HEK293 (cell line): ENCODE results near the gene SCTR.

Experiments
- CTCF ChIA-PET: fragments of 350-600 bp; formaldehyde crosslinking; extraction: SDS; loops from one replicate; lab custom pipeline; 2021; ENCODE audit warnings: antibody characterized with exemption; lab: Yijun Ruan, JAX
- POLR2A ChIA-PET: fragments of 300-600 bp; formaldehyde crosslinking; extraction: SDS; loops from one replicate; lab custom pipeline; 2020; ENCODE audit warnings: antibody characterized with exemption, inconsistent platforms; lab: Yijun Ruan, JAX
- H3K27ac ChIP-seq: fragments of 200-500 bp; sonication (Bioruptor generic); 2 replicates; pipeline ENCODE4 v1.5.1; 2014; ENCODE audit warnings: low read depth, low read length, control low read depth, inconsistent platforms; ENCODE audit errors: extremely low read depth
- H3K36me3 ChIP-seq, 2 experiments: fragments of 200-500 bp in 1 of 2; sonication (Bioruptor generic) in 1 of 2; 1 replicate in 1 of 2; 2 replicates in 1 of 2; pipeline ENCODE4 v1.5.1; 2014 to 2017; ENCODE audit warnings: inconsistent platforms in 2 of 2, low read length in 2 of 2; ENCODE audit not compliant: control insufficient read depth in 2 of 2, insufficient read depth in 1 of 2
- H3K4me1 ChIP-seq: fragments of 200-500 bp; sonication (Bioruptor generic); 2 replicates; pipeline ENCODE4 v1.5.1; 2014; ENCODE audit warnings: mild to moderate bottlenecking, low read length, inconsistent platforms; ENCODE audit not compliant: control insufficient read depth, insufficient read depth
- H3K4me3 ChIP-seq: 2 replicates; pipeline ENCODE4 v1.5.1; 2011; ENCODE audit warnings: low read depth, mild to moderate bottlenecking, control low read depth, low read length, moderate library complexity
- H3K9me3 ChIP-seq: fragments of 200-500 bp; sonication (Bioruptor generic); 2 replicates; pipeline ENCODE4 v1.5.1; 2014; ENCODE audit warnings: low read depth, low read length, inconsistent platforms; ENCODE audit not compliant: control insufficient read depth, insufficient read depth
- GLIS1 ChIP-seq: fragments of 450-650 bp; formaldehyde crosslinking; IDR thresholded peaks from 2 replicates; pipeline ENCODE4 v1.5.1; 2016; ENCODE audit warnings: missing biosample characterization, missing genetic modification characterization
- OSR2 ChIP-seq: fragments of 450-650 bp; formaldehyde crosslinking; IDR thresholded peaks from 2 replicates; pipeline ENCODE4 v1.5.1; 2016; ENCODE audit warnings: missing biosample characterization, missing genetic modification characterization
- SALL2 ChIP-seq: fragments of 450-650 bp; formaldehyde crosslinking; IDR thresholded peaks from 2 replicates; pipeline ENCODE4 v1.5.0; 2017; ENCODE audit warnings: missing biosample characterization, mild to moderate bottlenecking, missing genetic modification characterization, borderline replicate concordance
- SP7 ChIP-seq: fragments of 450-650 bp; formaldehyde crosslinking; IDR thresholded peaks from 2 replicates; pipeline ENCODE4 v1.5.1; 2016; ENCODE audit warnings: missing biosample characterization, missing genetic modification characterization
- TRIM28 ChIP-seq: IDR thresholded peaks from 2 replicates; pipeline ENCODE4 v1.6.1; 2011; ENCODE audit warnings: low read length, control low read depth, borderline replicate concordance
- ZBTB17 ChIP-seq: fragments of 450-650 bp; formaldehyde crosslinking; IDR thresholded peaks from 2 replicates; pipeline ENCODE4 v1.5.1; 2016; ENCODE audit warnings: missing biosample characterization, missing genetic modification characterization
- ZIC2 ChIP-seq: fragments of 450-650 bp; formaldehyde crosslinking; IDR thresholded peaks from 2 replicates; pipeline ENCODE4 v1.5.1; 2016; ENCODE audit warnings: missing biosample characterization, missing genetic modification characterization
- ZNF169 ChIP-seq: fragments of 450-650 bp; formaldehyde crosslinking; IDR thresholded peaks from 2 replicates; pipeline ENCODE4 v1.5.1; 2016; ENCODE audit warnings: missing biosample characterization, missing genetic modification characterization
- ZNF2 ChIP-seq: fragments of 450-650 bp; formaldehyde crosslinking; IDR thresholded peaks from 2 replicates; pipeline ENCODE4 v1.5.1; 2016; ENCODE audit warnings: missing biosample characterization, missing genetic modification characterization
- ZNF302 ChIP-seq: fragments of 450-650 bp; formaldehyde crosslinking; IDR thresholded peaks from 2 replicates; pipeline ENCODE4 v1.5.1; 2016; ENCODE audit warnings: missing biosample characterization, missing genetic modification characterization, low read depth
- ZNF335 ChIP-seq: fragments of 450-650 bp; formaldehyde crosslinking; conservative IDR thresholded peaks from 2 replicates; pipeline ENCODE4 v1.5.1; 2016; ENCODE audit warnings: missing biosample characterization, missing genetic modification characterization
- ZNF391 ChIP-seq: fragments of 450-650 bp; formaldehyde crosslinking; IDR thresholded peaks from 2 replicates; pipeline ENCODE4 v1.5.1; 2016; ENCODE audit warnings: low read depth, missing biosample characterization, missing genetic modification characterization, borderline replicate concordance
- ZNF394 ChIP-seq: fragments of 450-650 bp; formaldehyde crosslinking; IDR thresholded peaks from 2 replicates; pipeline ENCODE4 v1.5.1; 2016; ENCODE audit warnings: missing biosample characterization, missing genetic modification characterization, mild to moderate bottlenecking, moderate library complexity, borderline replicate concordance
- ZNF416 ChIP-seq: fragments of 450-650 bp; formaldehyde crosslinking; IDR thresholded peaks from 2 replicates; pipeline ENCODE4 v1.5.1; 2016; ENCODE audit warnings: missing biosample characterization, missing genetic modification characterization
- ZNF514 ChIP-seq: fragments of 450-650 bp; formaldehyde crosslinking; IDR thresholded peaks from 2 replicates; pipeline ENCODE4 v1.5.1; 2016; ENCODE audit warnings: missing biosample characterization, missing genetic modification characterization
- ZNF600 ChIP-seq: fragments of 450-650 bp; formaldehyde crosslinking; IDR thresholded peaks from 2 replicates; pipeline ENCODE4 v1.5.1; 2016; ENCODE audit warnings: missing biosample characterization, missing genetic modification characterization
- ZNF621 ChIP-seq: fragments of 450-650 bp; formaldehyde crosslinking; IDR thresholded peaks from 2 replicates; pipeline ENCODE4 v1.5.1; 2017; ENCODE audit warnings: missing biosample characterization, missing genetic modification characterization
- ZNF629 ChIP-seq: fragments of 450-650 bp; formaldehyde crosslinking; IDR thresholded peaks from 2 replicates; pipeline ENCODE4 v1.5.1; 2017; ENCODE audit warnings: missing biosample characterization, missing genetic modification characterization
- ZNF76 ChIP-seq: fragments of 450-650 bp; formaldehyde crosslinking; IDR thresholded peaks from 2 replicates; pipeline ENCODE4; 2016; ENCODE audit warnings: low read depth, missing biosample characterization, missing genetic modification characterization, borderline replicate concordance
- ZNF843 ChIP-seq: fragments of 450-650 bp; formaldehyde crosslinking; IDR thresholded peaks from 2 replicates; pipeline ENCODE4 v1.5.1; 2016; ENCODE audit warnings: missing biosample characterization, missing genetic modification characterization
- TF ChIP-seq, protein P1 (sequence below): fragments of 450-650 bp; formaldehyde crosslinking; IDR thresholded peaks from 2 replicates; pipeline ENCODE4 v1.5.1; 2016; ENCODE audit warnings: missing biosample characterization, missing genetic modification characterization, borderline replicate concordance
- TF ChIP-seq, protein P2 (sequence below): fragments of 450-650 bp; formaldehyde crosslinking; IDR thresholded peaks from 2 replicates; pipeline ENCODE4 v1.5.1; 2016; ENCODE audit warnings: missing biosample characterization, missing genetic modification characterization
- TF ChIP-seq, protein P3 (sequence below): fragments of 450-650 bp; formaldehyde crosslinking; conservative IDR thresholded peaks from 2 replicates; pipeline ENCODE4 v1.5.1; 2016; ENCODE audit warnings: low read depth, missing biosample characterization, missing genetic modification characterization
- TF ChIP-seq, protein P4 (sequence below): fragments of 450-650 bp; formaldehyde crosslinking; IDR thresholded peaks from 2 replicates; pipeline ENCODE4 v1.5.1; 2016; ENCODE audit warnings: missing biosample characterization, missing genetic modification characterization
- TF ChIP-seq, protein P5 (sequence below): fragments of 450-650 bp; IDR thresholded peaks from 2 replicates; pipeline ENCODE4 v1.5.1; 2018; ENCODE audit warnings: missing biosample characterization, mild to moderate bottlenecking, missing genetic modification characterization

Gene SCTR

DNA sequence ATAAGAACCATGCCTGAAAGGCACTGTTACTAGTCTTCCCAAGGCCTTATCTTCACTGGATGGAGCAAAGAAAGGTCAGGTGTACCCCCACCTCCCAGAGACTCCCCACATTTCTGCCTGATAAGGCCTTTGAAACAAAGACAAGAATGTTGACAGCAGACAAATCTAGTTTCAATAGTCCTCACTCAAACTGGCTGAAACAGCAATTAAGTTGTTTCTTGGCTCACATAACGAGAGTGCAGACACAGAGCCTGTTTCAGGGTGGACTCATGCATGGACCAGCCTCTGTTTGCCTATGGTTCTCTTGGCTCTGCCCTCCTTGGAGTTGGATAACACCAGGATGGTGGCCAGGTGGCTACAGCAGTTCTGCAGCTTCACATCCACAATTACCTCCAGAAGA, 12.4 kb upstream of the SCTR start:
- Histone ChIP-seq H3K9me3 (no peaks in the 10 kb centered on the region), H3K4me1 (no peaks in the 10 kb centered on the region; the same call in 1 of the 2 replicates), H3K27ac (no peak overlapping the region), H3K36me3 (no peaks in the 10 kb centered on the region), H3K4me3 (no peak overlapping the region)
- TF ChIP-seq ZNF600 (tag by site-specific recombination) (no peak), ZNF391 (no peak), ZNF302 (no peak), ZNF169 (tag by site-specific recombination) (no peak), SALL2 (tag by site-specific recombination) (no peak), ZNF76 (no peak), ZNF629 (tag by site-specific recombination) (no peak), ZNF621 (tag by site-specific recombination) (no peak), TRIM28 (no peak), ZNF514 (no peak), SP7 (tag by site-specific recombination) (no peak), OSR2 (tag by site-specific recombination) (no peak), ZNF2 (tag by site-specific recombination) (no peak), GLIS1 (tag by site-specific recombination) (no peak)
- TF ChIP-seq, protein P1, sequence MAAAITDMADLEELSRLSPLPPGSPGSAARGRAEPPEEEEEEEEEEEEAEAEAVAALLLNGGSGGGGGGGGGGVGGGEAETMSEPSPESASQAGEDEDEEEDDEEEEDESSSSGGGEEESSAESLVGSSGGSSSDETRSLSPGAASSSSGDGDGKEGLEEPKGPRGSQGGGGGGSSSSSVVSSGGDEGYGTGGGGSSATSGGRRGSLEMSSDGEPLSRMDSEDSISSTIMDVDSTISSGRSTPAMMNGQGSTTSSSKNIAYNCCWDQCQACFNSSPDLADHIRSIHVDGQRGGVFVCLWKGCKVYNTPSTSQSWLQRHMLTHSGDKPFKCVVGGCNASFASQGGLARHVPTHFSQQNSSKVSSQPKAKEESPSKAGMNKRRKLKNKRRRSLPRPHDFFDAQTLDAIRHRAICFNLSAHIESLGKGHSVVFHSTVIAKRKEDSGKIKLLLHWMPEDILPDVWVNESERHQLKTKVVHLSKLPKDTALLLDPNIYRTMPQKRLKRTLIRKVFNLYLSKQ (tag by site-specific recombination): no peak
- TF ChIP-seq, protein P2, sequence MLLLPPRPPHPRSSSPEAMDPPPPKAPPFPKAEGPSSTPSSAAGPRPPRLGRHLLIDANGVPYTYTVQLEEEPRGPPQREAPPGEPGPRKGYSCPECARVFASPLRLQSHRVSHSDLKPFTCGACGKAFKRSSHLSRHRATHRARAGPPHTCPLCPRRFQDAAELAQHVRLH: no peak
- TF ChIP-seq, protein P3, sequence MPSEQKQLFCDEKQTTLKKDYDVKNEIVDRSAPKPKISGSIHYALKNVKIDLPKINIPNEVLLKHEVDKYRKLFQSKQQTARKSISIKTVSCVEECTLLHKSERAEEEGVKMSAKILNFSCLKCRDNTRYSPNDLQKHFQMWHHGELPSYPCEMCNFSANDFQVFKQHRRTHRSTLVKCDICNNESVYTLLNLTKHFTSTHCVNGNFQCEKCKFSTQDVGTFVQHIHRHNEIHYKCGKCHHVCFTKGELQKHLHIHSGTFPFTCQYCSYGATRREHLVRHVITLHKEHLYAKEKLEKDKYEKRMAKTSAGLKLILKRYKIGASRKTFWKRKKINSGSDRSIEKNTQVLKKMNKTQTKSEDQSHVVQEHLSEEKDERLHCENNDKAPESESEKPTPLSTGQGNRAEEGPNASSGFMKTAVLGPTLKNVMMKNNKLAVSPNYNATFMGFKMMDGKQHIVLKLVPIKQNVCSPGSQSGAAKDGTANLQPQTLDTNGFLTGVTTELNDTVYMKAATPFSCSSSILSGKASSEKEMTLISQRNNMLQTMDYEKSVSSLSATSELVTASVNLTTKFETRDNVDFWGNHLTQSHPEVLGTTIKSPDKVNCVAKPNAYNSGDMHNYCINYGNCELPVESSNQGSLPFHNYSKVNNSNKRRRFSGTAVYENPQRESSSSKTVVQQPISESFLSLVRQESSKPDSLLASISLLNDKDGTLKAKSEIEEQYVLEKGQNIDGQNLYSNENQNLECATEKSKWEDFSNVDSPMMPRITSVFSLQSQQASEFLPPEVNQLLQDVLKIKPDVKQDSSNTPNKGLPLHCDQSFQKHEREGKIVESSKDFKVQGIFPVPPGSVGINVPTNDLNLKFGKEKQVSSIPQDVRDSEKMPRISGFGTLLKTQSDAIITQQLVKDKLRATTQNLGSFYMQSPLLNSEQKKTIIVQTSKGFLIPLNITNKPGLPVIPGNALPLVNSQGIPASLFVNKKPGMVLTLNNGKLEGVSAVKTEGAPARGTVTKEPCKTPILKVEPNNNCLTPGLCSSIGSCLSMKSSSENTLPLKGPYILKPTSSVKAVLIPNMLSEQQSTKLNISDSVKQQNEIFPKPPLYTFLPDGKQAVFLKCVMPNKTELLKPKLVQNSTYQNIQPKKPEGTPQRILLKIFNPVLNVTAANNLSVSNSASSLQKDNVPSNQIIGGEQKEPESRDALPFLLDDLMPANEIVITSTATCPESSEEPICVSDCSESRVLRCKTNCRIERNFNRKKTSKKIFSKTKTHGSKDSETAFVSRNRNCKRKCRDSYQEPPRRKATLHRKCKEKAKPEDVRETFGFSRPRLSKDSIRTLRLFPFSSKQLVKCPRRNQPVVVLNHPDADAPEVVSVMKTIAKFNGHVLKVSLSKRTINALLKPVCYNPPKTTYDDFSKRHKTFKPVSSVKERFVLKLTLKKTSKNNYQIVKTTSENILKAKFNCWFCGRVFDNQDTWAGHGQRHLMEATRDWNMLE (tag by site-specific recombination): no peak
- CTCF ChIA-PET: interaction anchor here (0.5 to 0.7 kb wide), 2 partner anchors 27 to 1141 kb away, joined by 5 to 8 read pairs; no protein-coding TSS in a partner anchor
- POLR2A ChIA-PET: no interaction called here

DNA sequence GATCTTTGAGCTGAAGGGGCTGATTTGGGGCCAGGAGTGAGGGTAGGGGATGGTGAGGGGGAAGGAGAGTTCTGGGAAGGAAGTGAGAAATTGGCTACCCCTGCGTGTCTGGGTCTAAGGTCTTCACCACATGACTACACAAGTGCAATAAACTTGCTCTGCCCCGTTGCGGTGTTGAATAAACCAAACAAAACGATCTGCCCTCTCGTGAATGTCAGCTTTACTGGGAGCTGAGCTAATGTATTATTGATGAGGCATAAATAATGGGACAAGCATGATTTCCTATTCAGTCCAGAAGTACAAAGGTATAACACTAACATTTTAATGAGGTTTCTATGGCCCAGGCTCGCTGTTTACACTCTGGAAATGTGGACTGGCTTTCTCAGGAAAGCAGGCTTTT, 11.9 kb upstream of the SCTR start:
- Histone ChIP-seq H3K4me1 (no peaks in the 10 kb centered on the region; the same call in 1 of the 2 replicates), H3K36me3 (no peaks in the 10 kb centered on the region), H3K9me3 (no peaks in the 10 kb centered on the region), H3K4me3 (no peak overlapping the region), H3K27ac (no peak overlapping the region)
- CTCF ChIA-PET: no interaction called here
- POLR2A ChIA-PET: no interaction called here
- peak; percentile 73; the same call in 1 of the 2 replicates for TF ChIP-seq ZNF843 (tag by site-specific recombination)
- no peak for TF ChIP-seq ZNF394
- TF ChIP-seq OSR2 (tag by site-specific recombination): 0 out of 2 replicates have a peak, but pooled peaks have one; percentile 49
- no peak for TF ChIP-seq ZNF416
- TF ChIP-seq, protein P4, sequence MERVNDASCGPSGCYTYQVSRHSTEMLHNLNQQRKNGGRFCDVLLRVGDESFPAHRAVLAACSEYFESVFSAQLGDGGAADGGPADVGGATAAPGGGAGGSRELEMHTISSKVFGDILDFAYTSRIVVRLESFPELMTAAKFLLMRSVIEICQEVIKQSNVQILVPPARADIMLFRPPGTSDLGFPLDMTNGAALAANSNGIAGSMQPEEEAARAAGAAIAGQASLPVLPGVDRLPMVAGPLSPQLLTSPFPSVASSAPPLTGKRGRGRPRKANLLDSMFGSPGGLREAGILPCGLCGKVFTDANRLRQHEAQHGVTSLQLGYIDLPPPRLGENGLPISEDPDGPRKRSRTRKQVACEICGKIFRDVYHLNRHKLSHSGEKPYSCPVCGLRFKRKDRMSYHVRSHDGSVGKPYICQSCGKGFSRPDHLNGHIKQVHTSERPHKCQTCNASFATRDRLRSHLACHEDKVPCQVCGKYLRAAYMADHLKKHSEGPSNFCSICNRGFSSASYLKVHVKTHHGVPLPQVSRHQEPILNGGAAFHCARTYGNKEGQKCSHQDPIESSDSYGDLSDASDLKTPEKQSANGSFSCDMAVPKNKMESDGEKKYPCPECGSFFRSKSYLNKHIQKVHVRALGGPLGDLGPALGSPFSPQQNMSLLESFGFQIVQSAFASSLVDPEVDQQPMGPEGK (tag by site-specific recombination): no peak
- TF ChIP-seq, protein P2: no peak
- no peak for TF ChIP-seq ZBTB17
- TF ChIP-seq, protein P5, sequence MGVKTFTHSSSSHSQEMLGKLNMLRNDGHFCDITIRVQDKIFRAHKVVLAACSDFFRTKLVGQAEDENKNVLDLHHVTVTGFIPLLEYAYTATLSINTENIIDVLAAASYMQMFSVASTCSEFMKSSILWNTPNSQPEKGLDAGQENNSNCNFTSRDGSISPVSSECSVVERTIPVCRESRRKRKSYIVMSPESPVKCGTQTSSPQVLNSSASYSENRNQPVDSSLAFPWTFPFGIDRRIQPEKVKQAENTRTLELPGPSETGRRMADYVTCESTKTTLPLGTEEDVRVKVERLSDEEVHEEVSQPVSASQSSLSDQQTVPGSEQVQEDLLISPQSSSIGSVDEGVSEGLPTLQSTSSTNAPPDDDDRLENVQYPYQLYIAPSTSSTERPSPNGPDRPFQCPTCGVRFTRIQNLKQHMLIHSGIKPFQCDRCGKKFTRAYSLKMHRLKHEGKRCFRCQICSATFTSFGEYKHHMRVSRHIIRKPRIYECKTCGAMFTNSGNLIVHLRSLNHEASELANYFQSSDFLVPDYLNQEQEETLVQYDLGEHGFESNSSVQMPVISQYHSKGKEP (tag by site-specific recombination): no peak
- peak; percentile 40 for TF ChIP-seq ZIC2
- TF ChIP-seq ZNF335 (tag by site-specific recombination): no peak
- TF ChIP-seq TRIM28: no peak
